HG02840 (cell line): ENCODE results near the gene GP1BB.
"Not testable (repeated sequence)": the region's sequence is repeated elsewhere in the genome, so short reads cannot be mapped to it uniquely, and the experiment has no call there.

Experiments
- ATAC-seq: cut with Tn5 transposase; IDR thresholded peaks from one replicate; pipeline ENCODE4 v1.9.1; 2021; ENCODE audit warnings: mild to moderate bottlenecking, moderate library complexity, moderate number of reproducible peaks; ENCODE audit not compliant: unreplicated experiment, low FRiP score

The GP1BB gene

DNA sequence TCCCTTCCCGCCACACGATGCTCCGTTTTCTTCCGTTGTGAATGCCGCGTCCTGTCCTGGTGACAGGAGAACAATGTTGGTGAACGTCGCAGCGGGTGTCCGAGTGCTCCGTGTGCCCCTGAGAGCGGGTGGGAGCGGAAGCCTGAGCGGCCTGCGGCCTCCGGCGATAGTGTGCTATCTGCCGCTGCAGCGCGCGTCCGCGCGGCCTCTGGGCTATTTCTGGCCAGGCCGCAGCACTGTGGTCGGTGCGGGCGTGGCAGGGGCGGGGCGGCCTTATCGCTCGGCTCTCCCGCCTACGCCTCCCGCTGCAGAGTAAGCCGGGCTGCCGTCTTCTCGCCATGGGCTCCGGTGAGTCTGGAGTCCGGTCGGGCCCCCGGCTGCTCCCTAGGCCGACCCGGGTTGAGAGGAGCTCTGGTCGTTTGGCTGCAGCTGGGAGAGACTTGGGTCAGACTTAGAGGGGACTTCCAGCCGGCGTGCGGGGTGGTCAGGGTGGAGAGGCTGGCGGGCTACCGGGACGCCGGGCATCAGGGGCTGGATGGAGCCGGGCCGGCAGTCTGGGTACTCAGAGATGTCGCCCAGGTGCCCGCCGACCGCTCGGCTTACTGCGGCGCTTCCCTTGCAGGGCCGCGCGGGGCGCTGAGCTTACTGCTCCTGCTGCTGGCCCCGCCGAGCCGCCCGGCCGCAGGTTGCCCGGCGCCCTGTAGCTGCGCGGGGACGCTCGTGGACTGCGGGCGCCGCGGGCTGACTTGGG, at the start of gene GP1BB:
GP1BB (plus strand) TSS at position 308 of the 751 bp plus-strand sequence; CDS start at position 339, 31 bp downstream.
- no peak for ATAC-seq

DNA sequence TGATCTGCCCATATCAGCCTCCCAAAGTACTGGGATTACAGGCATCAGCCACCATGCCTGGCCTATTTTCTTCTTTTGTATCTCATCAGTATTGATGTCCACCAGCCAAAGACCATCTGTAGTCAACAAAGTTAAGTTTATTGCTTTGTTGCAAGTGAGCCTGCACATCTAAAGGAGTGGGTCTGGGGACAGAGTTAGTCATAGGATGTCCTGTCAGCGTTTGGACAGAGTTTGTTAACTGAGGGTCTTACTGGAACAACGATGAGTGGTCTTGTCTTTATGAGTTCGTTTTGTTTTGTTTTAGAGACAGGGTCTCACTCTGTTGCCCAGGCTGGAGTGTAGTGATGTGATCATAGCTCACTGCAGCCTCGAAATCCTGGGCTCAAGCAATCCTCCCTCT, 49.7 kb upstream of the GP1BB start:
- no peak for ATAC-seq

DNA sequence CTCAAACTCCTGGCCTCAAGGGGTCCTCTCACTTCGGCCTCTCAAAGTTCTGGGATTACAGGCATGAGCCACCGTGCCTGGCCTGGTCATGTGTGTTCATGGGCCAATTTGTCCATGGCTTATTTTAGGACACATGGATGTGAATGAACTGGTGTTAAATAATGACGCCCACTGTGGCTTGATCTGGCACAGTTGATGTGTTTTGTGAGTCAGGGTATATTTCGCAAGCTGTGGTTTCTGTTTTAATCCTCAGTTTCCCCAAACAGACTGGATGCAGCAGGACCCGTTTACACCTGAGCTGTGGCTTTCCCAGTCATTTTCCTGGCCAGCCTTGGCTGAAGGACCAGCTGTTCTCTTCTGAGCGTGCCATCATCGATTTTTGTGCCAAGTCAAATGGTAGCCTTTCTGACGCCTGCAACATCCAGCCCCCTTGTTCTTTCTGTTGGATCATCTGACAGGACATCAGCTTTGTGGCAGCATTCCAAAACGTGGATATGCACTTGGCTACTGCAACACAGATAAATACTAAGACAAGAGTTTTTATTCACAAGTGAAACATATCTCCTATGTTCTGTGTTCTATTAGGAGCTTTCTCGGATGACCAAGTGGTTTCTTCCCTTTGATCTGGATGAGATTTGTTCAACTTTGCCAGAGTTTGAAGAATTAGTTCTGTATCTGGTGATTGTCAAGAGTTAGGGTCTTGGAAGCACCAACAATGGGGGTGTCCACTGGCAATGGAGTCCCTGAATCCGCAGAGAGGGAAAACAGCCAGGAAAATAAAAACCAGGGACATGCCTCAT, 49.0 kb upstream of the GP1BB start:
- ATAC-seq = no peak

DNA sequence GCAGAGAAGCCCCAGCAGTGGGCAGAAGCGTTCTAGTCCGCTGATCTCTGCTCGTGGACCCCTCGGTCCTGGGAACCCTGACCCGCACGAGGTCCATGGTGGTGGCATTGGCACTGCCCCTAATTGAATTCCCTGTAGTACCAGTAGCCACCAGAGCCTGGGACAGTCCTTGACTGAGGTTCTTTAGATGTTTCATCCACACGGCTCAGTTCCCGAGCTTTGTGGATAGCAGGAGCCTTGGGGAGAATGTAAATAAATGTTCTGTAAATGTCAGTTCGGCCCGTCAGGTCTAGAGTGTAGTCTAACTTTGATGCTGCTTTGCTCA, 48.4 kb upstream of the GP1BB start:
- ATAC-seq = no peak

DNA sequence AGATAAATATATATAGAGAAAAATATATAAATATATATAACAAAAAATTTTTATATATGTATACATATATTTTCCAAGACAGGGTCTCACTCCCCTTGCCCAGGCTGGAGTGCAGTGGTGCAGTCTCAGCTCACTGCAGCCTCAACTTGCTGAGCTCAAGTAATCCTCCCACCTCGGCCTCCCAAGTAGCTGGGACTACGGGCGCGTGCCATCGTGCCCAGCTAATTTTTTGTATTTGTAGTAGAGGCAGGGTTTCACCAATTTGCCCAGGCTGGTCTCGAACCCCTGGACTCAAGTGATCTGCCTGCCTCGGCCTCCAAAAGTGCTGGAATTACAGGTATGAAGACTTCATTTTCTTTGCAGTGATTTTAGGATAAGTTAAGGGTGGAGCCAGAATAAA, 47.9 kb upstream of the GP1BB start:
- ATAC-seq = no peak

DNA sequence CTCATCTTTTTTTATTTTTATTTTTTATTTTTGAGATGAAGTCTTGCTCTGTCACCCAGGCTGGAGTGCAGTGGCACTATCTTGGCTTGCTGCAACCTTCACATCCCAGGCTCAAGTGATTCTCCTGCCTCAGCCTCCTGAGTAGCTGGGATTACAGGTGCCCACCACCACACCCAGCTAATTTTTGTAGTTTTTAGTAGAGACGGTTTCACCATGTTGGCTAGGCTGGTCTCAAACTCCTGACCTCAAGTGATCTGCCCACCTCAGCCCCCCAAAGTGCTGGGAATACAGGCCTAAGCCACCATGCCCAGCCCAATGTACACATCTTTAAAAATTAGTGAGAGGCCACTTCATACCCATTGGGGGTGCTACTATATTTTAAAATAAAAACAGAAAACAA, 46.9 kb upstream of the GP1BB start:
- ATAC-seq = not testable (repeated sequence)

DNA sequence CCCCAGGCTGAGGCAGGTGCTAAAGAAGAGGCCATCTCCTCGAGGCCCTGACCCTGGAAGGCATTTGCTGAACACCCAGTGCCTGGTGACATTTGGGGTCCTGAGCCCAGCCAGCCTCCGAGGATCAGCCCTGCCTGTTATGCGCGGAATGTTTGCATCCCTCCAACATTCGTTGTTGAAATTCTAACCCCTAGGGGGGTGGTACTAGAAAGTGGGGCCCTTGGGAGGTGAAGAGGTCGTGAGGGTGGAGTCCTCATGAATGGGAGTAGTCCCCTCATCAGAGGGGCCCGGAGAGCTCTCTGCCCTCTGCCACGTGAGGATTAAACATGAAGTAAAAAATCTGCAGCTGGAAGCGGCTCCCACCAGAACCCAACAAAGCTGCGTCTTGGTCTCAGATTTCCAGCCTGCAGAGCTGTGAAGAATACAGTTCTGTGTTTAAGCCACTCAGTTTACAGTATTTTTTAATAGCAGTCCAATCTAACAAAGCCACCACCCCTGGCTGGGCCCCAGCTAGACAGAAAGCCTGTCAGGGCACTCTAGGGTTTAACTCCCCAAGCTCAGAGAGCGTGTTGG, 44.3 kb upstream of the GP1BB start:
- no peak for ATAC-seq

DNA sequence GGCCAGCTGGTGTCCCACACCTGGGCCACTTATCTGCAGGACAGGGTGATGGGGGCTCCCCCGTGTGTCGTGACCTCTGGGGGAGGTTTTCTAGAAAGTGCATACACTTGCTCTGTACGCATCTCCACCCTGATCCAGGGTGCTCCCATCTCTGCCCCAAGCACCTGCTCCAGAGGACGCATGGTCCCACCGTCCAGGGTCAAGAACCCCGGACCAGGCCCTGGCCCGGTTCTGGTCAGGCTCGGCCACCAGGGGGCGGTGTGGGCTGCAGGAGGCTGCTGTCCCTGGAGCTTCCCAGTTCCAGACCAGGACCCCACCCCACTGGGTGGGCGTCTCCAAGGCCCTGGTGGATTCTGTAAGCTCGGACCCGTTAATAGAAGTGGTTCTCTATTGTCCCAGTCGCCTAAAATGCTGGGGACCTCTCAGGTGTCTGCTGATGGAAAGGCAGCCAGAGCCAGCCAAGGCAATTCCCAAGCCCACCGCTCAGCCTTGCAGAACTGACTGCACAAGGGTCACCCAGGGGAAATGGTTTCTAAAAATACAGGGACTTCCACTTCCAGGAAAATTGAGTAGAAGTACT, 43.7 kb upstream of the GP1BB start:
- ATAC-seq = no peak

DNA sequence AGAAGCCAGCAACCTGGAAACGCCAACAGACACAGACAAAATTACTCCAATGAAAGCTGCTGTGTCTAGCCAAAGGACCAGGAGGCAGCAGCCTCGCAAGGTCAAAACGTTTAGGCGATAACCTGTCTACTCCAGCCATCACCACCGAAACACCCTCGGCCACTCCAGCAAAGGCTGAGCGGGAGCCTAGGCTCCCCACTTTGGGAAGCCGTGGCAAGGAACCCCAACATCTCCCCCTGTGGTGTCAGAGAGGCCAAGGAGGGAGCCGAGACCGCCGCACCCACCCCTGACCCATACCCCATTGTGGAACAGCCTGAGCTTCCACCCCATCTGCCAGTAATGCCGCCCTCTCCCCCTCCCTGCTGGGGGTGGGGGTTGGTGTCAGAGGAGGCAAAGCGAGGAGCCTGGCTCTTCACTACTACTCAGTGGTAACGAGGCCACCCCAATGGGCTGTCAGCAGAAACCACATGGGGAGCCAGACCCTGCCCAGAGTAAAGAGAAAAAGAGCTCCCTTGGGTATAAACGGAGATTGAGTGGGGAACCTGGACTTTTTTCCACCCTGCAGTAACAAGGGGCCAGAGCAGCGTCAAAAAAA, 43.0 kb upstream of the GP1BB start:
- ATAC-seq = no peak

DNA sequence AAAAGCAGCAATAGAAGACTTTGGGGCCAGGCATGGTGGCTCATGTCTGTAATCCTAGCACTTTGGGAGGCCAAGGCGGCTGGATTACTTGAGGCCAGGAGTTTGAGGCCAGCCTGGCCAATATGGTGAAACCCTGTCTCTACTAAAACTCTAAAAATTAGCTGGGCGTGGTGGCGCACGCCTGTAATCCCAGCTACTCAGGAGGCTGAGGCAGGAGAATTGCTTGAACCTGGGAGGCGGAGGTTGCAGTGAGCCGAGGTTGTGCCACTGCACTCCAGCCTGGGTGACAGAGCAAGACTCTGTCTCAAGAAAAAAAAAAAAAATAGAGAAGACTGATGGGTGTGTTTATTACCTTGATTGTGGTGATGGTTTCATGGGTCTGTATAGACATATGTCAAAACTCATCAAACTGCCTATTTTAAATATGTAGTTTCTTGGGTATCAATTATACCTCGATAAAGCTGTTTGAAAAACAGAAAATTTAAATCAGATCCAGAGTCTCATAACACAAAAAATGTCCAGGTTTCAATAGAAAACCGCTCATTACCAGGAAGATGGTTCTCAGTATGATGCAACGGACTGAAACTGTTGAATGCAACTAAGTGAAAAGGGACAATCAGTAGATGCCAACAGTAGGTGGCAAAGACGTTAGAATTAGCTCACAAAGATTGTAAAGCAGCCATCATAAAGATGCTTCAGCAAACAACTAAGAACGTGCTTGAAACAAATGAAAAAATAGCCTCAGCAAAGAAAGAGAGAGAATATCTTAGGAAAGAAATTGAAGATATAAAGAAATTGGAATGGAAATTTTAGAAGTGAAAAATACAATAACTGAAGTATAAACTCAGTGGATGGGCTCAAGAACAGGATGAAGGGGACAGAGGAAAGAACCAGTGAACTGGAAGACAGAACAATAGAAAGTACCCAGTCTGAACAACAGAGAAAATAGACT, 42.2 kb upstream of the GP1BB start:
- ATAC-seq = no peak

DNA sequence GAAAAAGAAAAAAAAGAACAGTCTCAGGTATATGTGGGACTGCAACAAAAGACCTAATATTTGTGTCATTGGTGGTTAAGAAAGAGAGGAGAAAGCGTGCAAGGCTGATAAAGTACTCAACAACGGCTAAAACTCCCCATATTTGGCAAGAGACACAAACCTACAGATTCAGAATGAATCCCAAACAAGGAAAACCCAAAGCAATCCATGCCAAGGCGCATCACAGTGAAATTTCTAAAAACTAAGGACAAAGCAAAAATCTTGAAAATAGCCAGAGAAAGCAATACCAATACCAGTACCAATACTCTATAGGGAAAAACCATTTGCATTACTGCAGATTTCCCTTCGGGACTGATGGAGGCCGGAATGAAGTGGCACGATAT, 41.5 kb upstream of the GP1BB start:
- ATAC-seq = no peak

DNA sequence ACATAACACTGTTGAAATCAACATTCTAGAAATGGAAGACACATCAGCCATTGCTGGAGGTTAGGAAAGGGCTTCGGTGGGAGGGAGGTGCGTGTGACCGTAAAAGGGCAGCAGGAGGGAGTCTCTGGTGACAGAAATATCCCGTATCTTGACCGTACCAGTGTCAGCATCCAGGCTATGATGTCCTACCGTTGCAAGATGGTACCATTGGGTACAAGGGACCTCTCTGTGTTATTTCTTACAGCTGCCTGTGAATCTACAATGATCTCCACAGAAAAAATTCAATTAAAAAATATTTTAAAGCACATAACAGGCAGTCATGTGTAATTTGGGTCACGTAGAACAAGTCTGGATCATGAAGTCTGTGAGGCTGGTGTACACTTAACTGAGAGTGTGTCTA, 36.4 kb upstream of the GP1BB start:
- no peak for ATAC-seq

DNA sequence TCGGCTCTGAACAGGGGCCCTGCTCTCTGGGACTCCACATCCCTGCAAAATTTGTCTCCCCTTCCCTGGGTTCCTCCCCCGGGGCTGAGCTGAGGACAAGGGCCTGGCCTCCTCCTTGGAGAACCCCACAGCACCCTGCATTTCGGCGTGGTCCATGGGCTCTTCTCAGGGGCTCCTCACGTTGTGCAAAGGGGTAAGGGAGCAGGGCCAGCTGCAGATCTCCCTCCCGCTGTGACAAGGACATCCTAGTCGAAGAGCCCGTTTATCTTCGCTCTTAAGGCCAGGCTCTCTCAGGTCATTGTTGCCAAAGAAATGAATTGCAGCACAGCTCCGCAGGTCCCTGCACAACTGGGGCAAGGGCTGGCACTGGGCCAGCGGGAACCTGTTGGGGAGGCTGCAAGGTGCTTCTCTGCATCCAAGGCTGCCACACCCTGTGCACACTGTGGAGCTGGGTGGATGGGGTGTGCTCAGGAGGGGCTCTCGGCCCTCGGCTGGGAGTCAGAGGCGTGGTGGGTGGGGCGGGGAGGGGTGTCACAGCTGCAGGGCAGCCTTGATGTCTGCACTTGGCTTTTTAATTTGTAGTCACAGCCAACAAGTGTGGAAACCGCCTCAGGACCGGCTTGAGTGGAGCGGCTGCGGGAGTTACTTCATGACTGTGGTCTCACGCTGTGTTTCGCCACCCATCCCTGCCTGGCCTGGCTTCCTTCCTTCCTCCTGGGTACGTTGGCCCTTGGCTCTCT, 35.6 kb upstream of the GP1BB start:
- ATAC-seq = no peak

DNA sequence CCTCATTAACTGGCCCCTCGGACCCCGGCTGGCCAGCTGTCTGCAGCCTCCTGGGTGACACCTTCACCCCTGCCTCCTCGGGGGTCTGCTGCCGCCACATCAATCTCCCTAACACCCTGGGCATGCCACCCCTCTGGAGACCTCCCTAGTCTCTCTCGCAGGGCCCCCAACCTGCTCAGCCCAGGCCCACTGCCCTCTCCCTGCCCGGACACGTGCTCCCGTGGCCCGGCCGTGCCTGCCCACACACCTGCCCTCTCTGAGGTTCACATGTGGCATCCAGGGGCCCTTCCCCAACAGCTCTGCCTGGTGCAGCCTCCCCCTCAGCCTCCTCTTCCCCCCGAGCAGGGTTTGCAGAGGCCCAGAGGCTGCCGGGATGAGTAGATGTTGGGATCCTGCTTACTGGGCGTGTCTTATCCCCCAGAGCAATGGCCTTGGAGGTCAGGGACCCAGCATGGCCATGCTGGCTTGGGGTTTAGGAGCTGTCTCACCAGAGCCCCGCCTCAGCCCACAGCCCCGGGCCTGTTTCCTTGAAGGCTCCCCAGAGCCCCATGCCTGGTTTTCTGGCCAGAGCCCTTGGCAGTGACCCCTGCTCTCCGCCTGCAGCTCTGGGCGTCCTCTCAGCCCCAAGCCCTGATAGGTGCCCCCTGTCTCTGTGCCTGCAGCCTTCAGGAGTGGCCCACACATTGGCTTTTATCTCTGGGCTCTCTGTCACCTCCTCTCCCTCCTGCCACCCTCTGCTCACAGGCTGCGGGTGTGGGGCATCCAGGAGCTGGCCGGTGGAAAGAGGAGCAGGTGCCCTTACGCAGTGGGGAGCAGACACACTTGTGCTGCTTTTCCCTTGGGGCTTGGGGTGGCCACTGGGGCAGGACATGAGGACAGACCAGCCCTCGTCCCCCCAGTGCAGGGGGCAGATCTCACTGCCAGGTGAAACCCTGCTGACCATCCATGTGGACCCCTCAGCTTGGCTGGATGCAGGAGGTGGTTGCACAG, 34.7 kb upstream of the GP1BB start:
- no peak for ATAC-seq

DNA sequence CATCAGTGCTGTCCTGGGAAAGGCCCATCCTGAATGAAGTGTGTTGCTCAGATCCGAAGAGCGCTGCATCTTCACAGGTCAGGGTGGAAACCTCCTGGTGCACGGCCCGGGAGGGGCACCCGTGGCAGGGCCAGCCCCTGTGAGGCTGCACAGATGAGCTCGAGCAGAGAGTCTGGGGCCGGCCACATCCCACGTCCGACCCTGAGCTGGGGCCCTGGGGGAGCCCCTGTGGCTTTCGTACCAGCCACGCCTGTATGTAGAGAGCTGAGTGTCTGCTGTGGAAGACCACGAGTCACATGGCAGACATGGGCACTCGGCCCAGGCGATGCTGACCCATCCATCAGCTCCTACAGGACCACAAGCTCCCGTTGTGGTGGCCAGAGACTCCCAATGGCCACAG, 33.9 kb upstream of the GP1BB start:
- ATAC-seq = no peak

DNA sequence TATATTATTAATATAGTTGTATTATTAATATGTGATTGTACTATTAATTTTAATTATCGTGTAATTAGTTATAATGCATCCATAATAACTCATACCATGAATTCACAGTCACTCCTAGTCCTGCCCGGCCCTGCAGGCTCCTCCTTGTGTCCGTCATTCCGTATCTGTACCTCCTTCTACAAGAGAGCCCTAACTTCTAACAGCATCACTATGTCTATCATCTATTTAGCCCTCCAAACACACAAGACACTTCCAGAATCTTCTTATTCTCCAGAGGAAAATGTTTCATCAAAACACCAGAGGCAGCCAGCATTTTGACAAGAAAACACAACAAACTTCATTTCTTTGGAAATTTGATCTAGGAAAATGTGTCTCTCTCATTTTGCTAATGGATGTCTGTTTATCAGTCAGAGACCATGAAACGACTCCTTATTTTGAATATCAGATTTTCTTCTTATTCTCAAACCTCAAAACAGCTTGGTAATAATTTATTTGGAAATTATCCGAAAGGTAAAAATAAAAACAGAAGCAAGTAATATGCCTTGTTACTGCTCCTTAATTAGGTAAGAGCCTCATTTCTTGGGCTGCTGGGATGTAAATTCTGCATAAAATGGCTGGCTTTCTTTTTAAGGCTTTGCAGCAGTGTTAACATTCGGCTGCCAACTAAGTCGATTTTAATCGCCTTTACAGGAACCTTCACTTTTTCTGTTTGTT, 32.2 kb upstream of the GP1BB start:
- ATAC-seq = no peak

DNA sequence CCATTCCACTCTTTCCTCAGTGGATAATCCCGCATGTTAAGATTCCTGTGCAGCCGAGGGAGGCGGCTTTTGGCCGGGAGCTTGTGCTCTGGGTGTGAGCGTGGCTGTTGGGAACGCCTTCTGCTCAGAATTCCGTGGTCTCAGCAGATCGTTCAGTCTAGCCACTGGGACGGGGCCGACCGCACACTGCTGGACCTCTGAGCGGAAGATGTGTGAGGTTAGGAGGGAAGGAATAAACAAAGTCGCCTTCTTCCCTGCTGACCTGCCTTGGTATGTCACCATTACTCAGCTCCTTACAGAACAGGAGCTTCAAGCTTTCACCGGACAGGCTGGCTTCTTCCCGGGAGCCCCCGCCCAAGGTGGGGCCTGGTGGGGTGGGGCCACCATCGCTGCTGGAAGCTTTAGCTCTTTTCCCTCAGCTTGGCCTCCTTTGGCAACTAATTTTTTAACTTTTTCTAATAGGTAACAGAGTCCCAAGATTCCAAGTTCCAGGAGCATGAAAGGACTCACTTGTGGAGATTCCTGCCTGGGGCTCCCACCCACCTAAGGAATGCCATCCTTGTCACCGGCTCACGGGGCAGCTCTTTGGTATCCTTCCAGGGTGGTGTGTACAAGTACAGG, 31.5 kb upstream of the GP1BB start:
- no peak for ATAC-seq
